GM06990 (cell line): Measurements from ENCODE around the gene INTS1.

ENCODE experiments used
- DNase-seq: peaks from one replicate; pipeline ENCODE4 v3.0.0-alpha.2; 2011; ENCODE audit not compliant: insufficient read length; ENCODE audit errors: extremely low read depth
- H3K27me3 ChIP-seq: replicated peaks from 2 replicates; pipeline ENCODE4 v1.6.0; 2011; ENCODE audit warnings: low read length; ENCODE audit not compliant: control insufficient read depth, insufficient read depth
- H3K36me3 ChIP-seq: 2 replicates; pipeline ENCODE4 v1.5.1; 2011; ENCODE audit warnings: low read length; ENCODE audit not compliant: control insufficient read depth, insufficient read depth
- H3K4me3 ChIP-seq: replicated peaks from 2 replicates; pipeline ENCODE4 v1.5.1; 2011; ENCODE audit warnings: low read depth, mild to moderate bottlenecking, control low read depth, low read length
- CTCF ChIP-seq: IDR thresholded peaks from 2 replicates; pipeline ENCODE4 v1.5.1; 2011; ENCODE audit warnings: low read length, control low read depth, mild to moderate bottlenecking, inconsistent platforms; ENCODE audit not compliant: insufficient read depth, poor library complexity, severe bottlenecking

INTS1 gene

DNA sequence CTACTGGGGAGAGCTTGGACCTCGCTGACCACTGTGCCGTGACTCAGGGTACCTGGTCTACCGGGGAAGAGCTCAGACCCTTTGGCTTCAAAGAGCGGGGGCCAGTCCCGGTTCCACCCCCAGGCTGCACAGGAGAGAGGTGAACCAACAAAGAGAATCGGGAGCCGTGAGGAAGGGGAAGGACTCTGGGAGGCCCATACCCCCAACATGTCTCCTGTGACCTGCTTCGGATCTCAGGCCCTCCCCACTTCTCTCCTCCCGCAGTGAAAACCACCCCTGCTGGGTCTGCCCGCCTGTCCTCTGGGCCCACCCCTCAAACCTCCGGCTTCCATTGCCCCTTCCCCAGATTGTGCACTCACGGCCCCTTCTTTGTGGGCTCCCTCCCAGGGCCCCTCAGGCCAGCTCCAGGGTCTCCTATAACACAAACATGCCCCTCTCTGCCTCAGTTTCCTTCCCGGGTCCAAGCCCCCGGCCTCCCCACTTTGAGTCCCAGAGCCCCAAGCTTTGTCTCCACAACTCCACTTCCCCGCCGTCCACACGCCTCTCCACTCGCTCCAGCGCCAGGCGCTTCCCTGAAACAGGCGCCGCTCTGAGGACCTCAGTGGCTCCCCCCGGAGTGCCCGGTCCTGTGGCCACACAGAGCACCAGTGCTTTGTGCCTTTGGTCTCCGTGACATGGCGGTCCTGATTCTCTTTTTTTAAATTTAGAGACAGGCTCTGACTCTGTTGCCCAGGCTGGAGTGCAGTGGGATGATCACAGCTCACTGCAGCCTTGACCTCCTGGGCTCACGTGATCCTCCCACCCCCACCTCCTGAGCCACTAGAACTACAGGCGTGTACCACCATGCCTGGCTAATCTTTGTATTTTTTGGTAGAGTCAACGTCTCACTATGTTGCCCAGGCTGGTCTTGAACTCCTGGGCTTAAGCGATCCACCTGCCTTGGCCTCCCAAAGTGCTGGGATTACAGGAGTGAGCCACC lies 7.5 kb upstream of the INTS1 start:
- no peak for DNase-seq
- no peak overlapping the region for H3K4me3 ChIP-seq
- no peak for TF ChIP-seq CTCF
- no peaks in the 10 kb centered on the region for H3K36me3 ChIP-seq
- no peaks in the 10 kb centered on the region; the same call in 1 of the 2 replicates for H3K27me3 ChIP-seq

DNA sequence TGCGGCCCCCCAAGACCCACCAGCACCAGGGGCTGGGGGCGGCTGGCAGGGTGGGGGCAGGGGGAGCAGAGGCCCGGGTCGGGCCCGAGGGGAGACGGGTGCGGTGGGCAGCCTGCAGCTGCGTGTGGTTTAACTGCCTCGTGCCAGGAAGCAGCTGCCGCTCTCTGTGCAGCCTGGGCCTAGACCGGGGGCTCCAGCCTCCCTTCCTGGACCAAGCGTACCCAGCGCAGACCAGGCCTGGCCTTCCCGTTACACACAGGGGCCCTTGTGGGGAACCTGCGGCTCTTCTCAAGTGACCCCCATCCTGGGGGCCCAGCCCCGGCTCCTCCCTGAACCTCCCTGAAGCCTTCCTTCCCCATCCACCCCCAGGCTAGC lies 6.6 kb upstream of the INTS1 start:
- DNase-seq: peak; percentile 16
- no peak overlapping the region for H3K4me3 ChIP-seq

GRCh38 chr7:1509226-1509625 lies 5.0 kb upstream of the INTS1 start:
- no peak overlapping the region for H3K4me3 ChIP-seq
- H3K36me3 ChIP-seq: no peaks in the 10 kb centered on the region
- no peaks in the 10 kb centered on the region for H3K27me3 ChIP-seq
- no peak for DNase-seq
- TF ChIP-seq CTCF: no peak

More for the DNA sequence above, 6.6 kb upstream of the INTS1 start:
- no peak for TF ChIP-seq CTCF
- no peaks in the 10 kb centered on the region for H3K36me3 ChIP-seq
- no peaks in the 10 kb centered on the region for H3K27me3 ChIP-seq

- H3K27me3 ChIP-seq: no peaks in the 10 kb centered on the region
- DNase-seq: peak; percentile 15
- H3K36me3 ChIP-seq: no peaks in the 10 kb centered on the region
- no peak for TF ChIP-seq CTCF
- no peak overlapping the region for H3K4me3 ChIP-seq
These were observed 4.1 kb upstream of the INTS1 start for GRCh38 chr7:1508277-1508758.

DNA sequence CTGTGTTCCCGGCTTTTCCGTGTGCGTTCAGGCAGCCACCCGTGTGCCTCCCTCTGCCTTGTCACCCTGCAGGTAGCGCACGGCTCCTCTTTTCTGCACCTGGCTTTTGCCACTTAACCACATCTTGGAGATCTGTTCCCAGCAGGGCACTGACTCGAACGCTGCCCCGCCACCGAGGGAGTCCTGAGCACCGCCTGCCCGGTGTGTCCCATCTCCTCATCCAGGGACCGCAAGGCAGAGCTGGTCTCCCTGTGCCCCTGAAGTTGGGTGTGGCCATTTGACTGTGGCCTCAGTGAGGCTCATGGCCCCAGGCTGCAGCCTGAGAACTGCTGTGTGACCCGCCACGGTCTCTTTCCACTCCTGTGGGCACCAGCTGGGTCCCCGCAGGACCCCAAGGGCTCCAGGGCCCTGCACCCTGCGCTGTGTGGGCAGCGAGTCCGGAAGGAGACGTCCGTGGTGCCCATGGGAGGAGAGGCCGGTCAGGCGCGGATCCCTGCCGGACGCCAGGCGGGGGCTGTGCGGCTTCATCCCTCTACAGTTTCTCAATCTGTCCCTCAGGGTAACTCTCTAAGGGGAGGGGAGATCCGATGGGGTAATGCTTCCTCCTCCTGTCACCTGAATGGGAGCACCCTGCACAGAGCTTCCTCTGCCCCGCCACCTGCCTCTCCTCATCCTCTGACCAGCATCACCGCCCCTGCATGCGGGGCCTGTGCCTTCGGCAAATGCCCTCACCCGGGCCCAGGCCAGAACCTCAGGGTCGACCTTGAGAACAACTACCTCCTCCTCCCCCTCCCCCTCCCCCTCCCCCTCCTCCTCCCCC lies 1.8 kb upstream of the INTS1 start:
- Histone ChIP-seq H3K4me3 (peak overlapping the region; percentile 6), H3K27me3 (no peaks in the 10 kb centered on the region), H3K36me3 (peaks cover 3% of the 10 kb centered on the region)
- TF ChIP-seq CTCF: no peak
- peak; percentile 52 for DNase-seq
